ENCODE data around the gene MTFR1L.

GRCh38 chr1:25872713-25873112 is 53.0 kb downstream of the MTFR1L start:
- TF ChIP-seq GATA3 (IDR thresholded peaks at IDR 0.05; ENCODE audit: low read depth, low read length) (no peak), GATA2 (IDR thresholded peaks at IDR 0.05; ENCODE audit: low read depth, low read length) (no peak)

All from SH-SY5Y (cell line).